HepG2 (cell line): Measurements from ENCODE around the gene DHRS1. TPM values are rescaled to one million over a fixed set of nuclear protein-coding genes. Genes with fewer than 3 reads are reported as not detected.

Source experiments
- CCAR2 ChIP-seq: fragments of 200-400 bp; formaldehyde crosslinking; optimal IDR thresholded peaks from 2 replicates; pipeline ENCODE3; 2018; ENCODE audit warnings: low read depth, mild to moderate bottlenecking, low read length, moderate library complexity
- CHD2 ChIP-seq: IDR thresholded peaks from 2 replicates; pipeline ENCODE4 v1.6.1; 2011; ENCODE audit warnings: low read depth, low read length, improper control_type of control experiment
- FOXP1 ChIP-seq, 2 experiments: fragments of 450-650 bp in 1 of 2; IDR thresholded peaks; 2 replicates each; pipeline ENCODE4 v1.6.1; 2017 to 2018; ENCODE audit warnings: antibody characterized with exemption in 1 of 2
- GABPA ChIP-seq, 2 experiments: IDR thresholded peaks; 2 replicates each; pipeline ENCODE4 v1.6.1; 2011 to 2016; ENCODE audit warnings: low read depth in 2 of 2, low read length in 1 of 2, missing biosample characterization in 1 of 2, missing genetic modification characterization in 1 of 2
- GPN1 ChIP-seq: sonication (generic); formaldehyde crosslinking; IDR thresholded peaks from 2 replicates; pipeline ENCODE4 v1.5.1; 2020; ENCODE audit warnings: missing genetic modification reagents, borderline replicate concordance
- HNF4G ChIP-seq, 2 experiments: sonication (generic) in 1 of 2; formaldehyde crosslinking in 1 of 2; IDR thresholded peaks; 2 replicates each; pipeline versions ENCODE4 v1.4.0 to v1.6.1; 2011 to 2020; ENCODE audit warnings: borderline replicate concordance in 2 of 2, low read depth in 2 of 2, mild to moderate bottlenecking in 2 of 2, low read length in 1 of 2, missing genetic modification reagents in 1 of 2, moderate library complexity in 1 of 2
- IKZF1 ChIP-seq: fragments of 450-650 bp; IDR thresholded peaks from 2 replicates; pipeline ENCODE4 v1.7.1; 2016
- MYNN ChIP-seq: sonication (generic); formaldehyde crosslinking; IDR thresholded peaks from 2 replicates; pipeline ENCODE4 v1.4.0; 2020; ENCODE audit warnings: mild to moderate bottlenecking, low read depth, missing genetic modification reagents
- NFKB2 ChIP-seq: sonication (generic); formaldehyde crosslinking; IDR thresholded peaks from 2 replicates; pipeline ENCODE4 v1.4.0; 2020; ENCODE audit warnings: missing genetic modification reagents, borderline replicate concordance
- PAXIP1 ChIP-seq: sonication (generic); formaldehyde crosslinking; conservative IDR thresholded peaks from 2 replicates; pipeline ENCODE4 v1.4.0; 2020; ENCODE audit warnings: mild to moderate bottlenecking, missing genetic modification reagents, moderate library complexity
- PHF5A ChIP-seq: IDR thresholded peaks from one replicate; pipeline ENCODE4 v1.6.1; 2018; ENCODE audit warnings: low read depth, missing genetic modification reagents; ENCODE audit not compliant: unreplicated experiment
- SETDB1 ChIP-seq: sonication (generic); formaldehyde crosslinking; IDR thresholded peaks from 2 replicates; pipeline ENCODE4 v1.5.1; 2020; ENCODE audit warnings: missing genetic modification reagents, mild to moderate bottlenecking, borderline replicate concordance
- SMARCE1 ChIP-seq: fragments of 450-650 bp; IDR thresholded peaks from 2 replicates; pipeline ENCODE4 v1.6.1; 2017; ENCODE audit warnings: borderline replicate concordance
- SNRNP70 ChIP-seq: fragments of 200-400 bp; formaldehyde crosslinking; IDR thresholded peaks from 2 replicates; pipeline ENCODE4 v1.6.1; 2017; ENCODE audit warnings: mild to moderate bottlenecking, low read depth, low read length, moderate library complexity
- TBL1XR1 ChIP-seq: fragments of 150-350 bp; IDR thresholded peaks from 2 replicates; pipeline ENCODE4 v1.6.1; 2014; ENCODE audit warnings: borderline replicate concordance, low read length; ENCODE audit not compliant: partially characterized antibody
- TCF12 ChIP-seq, 2 experiments: fragments of 450-650 bp in 1 of 2; sonication (generic) in 1 of 2; formaldehyde crosslinking in 1 of 2; IDR thresholded peaks; 2 replicates each; pipeline versions ENCODE4 v1.6.1 to v1.8.0; 2017 to 2022; ENCODE audit warnings: antibody characterized with exemption in 1 of 2, mild to moderate bottlenecking in 1 of 2, missing genetic modification reagents in 1 of 2, moderate library complexity in 1 of 2
- U2AF1 ChIP-seq: fragments of 200-400 bp; formaldehyde crosslinking; optimal IDR thresholded peaks from 2 replicates; pipeline ENCODE3; 2017; ENCODE audit warnings: mild to moderate bottlenecking, low read depth, low read length
- ZBTB20 ChIP-seq: sonication (generic); formaldehyde crosslinking; IDR thresholded peaks from 2 replicates; pipeline ENCODE4 v1.8.1; 2023; ENCODE audit warnings: missing genetic modification reagents, low read depth, mild to moderate bottlenecking, borderline replicate concordance
- ZC3H13 ChIP-seq: sonication (generic); formaldehyde crosslinking; IDR thresholded peaks from 2 replicates; pipeline ENCODE4 v1.8.1; 2023; ENCODE audit warnings: mild to moderate bottlenecking, missing genetic modification reagents, moderate library complexity
- ZIK1 ChIP-seq: sonication (generic); formaldehyde crosslinking; IDR thresholded peaks from 2 replicates; pipeline ENCODE4 v1.5.0; 2020; ENCODE audit warnings: mild to moderate bottlenecking, low read depth, missing genetic modification reagents, borderline replicate concordance
- ZNF232 ChIP-seq: sonication (generic); formaldehyde crosslinking; IDR thresholded peaks from 2 replicates; pipeline ENCODE4 v1.4.0; 2020; ENCODE audit warnings: missing genetic modification reagents, borderline replicate concordance
- ZNF317 ChIP-seq: sonication (generic); formaldehyde crosslinking; IDR thresholded peaks from 2 replicates; pipeline ENCODE4 v1.5.0; 2020; ENCODE audit warnings: mild to moderate bottlenecking, missing genetic modification reagents
- ZNF343 ChIP-seq: sonication (generic); formaldehyde crosslinking; IDR thresholded peaks from 2 replicates; pipeline ENCODE4 v1.4.0; 2020; ENCODE audit warnings: mild to moderate bottlenecking, missing genetic modification reagents
- ZNF546 ChIP-seq: sonication (generic); formaldehyde crosslinking; conservative IDR thresholded peaks from 2 replicates; pipeline ENCODE4 v1.8.1; 2023; ENCODE audit warnings: mild to moderate bottlenecking, missing genetic modification reagents
- ZNF572 ChIP-seq: sonication (generic); formaldehyde crosslinking; IDR thresholded peaks from 2 replicates; pipeline ENCODE4 v1.5.1; 2020; ENCODE audit warnings: mild to moderate bottlenecking, missing genetic modification reagents
- ZNF660 ChIP-seq: sonication (generic); formaldehyde crosslinking; IDR thresholded peaks from 2 replicates; pipeline ENCODE4 v1.5.1; 2020; ENCODE audit warnings: mild to moderate bottlenecking, low read depth, missing genetic modification reagents, borderline replicate concordance
- polyA plus RNA-seq, 8 experiments: library from polyadenylated mRNA; depleted of rRNA in 3 of 8; stranded (reverse) in 7 of 8; unstranded in 1 of 8; fragments of >200 nt; fragmentation: Illumina TruSeq in 4 of 8; extraction: Trizol in 4 of 8; gene quantifications; 2 replicates each; pipeline versions ENCODE4 v1.2.1 to v1.2.3, GENCODE V29; 2011 to 2016; ENCODE audit warnings: low read depth in 4 of 8, missing spikeins in 1 of 8, mixed read lengths in 1 of 8; ENCODE audit not compliant: insufficient read depth in 1 of 8
- total RNA-seq, 5 experiments: library from RNA; depleted of rRNA; stranded (reverse); fragments of >200 nt; fragmentation: Illumina TruSeq; extraction: Trizol; gene quantifications; 2 replicates each; pipeline ENCODE4 v1.2.3, GENCODE V29; 2016; ENCODE audit warnings: low read depth in 1 of 5

DHRS1 gene
- total and polyA plus RNA-seq, 2 of the 13 experiments (the other 11 are each of a cell fraction or from before 2014, with no cell fraction given), result 49.8 to 60.8 TPM

- TF ChIP-seq SMARCE1 (no peak), ZIK1 (CRISPR knock-in tag) (peak; percentile 65; the same call in 1 of the 2 replicates), GPN1 (no peak), ZC3H13 (CRISPR knock-in tag) (no peak), ZBTB20 (CRISPR knock-in tag) (peak; percentile 43; the same call in 1 of the 2 replicates), ZNF232 (CRISPR knock-in tag) (no peak), TCF12 (IDR thresholded peaks at IDR 0.05) (no peak), TCF12 (CRISPR knock-in tag; IDR thresholded peaks at IDR 0.05) (no peak), HNF4G (IDR thresholded peaks at IDR 0.05; ENCODE audit: borderline replicate concordance, low read depth, low read length) (no peak), HNF4G (CRISPR knock-in tag; IDR thresholded peaks at IDR 0.05; ENCODE audit: borderline replicate concordance, low read depth) (0 out of 2 replicates have a peak, but pooled peaks have one; percentile 23), ZNF572 (CRISPR knock-in tag) (peak; percentile 58; the same call in 1 of the 2 replicates), ZNF660 (CRISPR knock-in tag) (no peak), FOXP1 (IDR thresholded peaks at IDR 0.05) (no peak), FOXP1 (CRISPR knock-in tag; IDR thresholded peaks at IDR 0.05) (no peak), GABPA (IDR thresholded peaks at IDR 0.05; ENCODE audit: low read depth, low read length) (no peak), GABPA (CRISPR knock-in tag; IDR thresholded peaks at IDR 0.05; ENCODE audit: low read depth) (no peak), SETDB1 (peak; percentile 75; the same call in 1 of the 2 replicates), ZNF546 (CRISPR knock-in tag) (0 out of 2 replicates have a peak, but pooled peaks have one; percentile 26), MYNN (CRISPR knock-in tag) (no peak), NFKB2 (CRISPR knock-in tag) (peak; percentile 54), ZNF317 (CRISPR knock-in tag) (no peak), PHF5A (CRISPR knock-in tag) (no peak), IKZF1 (peak; percentile 68; the same call in 1 of the 2 replicates), U2AF1 (no peak), TBL1XR1 (no peak), CHD2 (no peak), ZNF343 (CRISPR knock-in tag) (no peak), PAXIP1 (no peak), SNRNP70 (no peak), CCAR2 (no peak)
These were observed 15.0 kb upstream of the DHRS1 start (continued) for GRCh38 chr14:24314377-24315193.
